Activated naive CD8-positive, alpha-beta T cell treated with anti-CD3 and anti-CD28 coated beads for 36 hours (primary cell): Measurements from ENCODE around the gene MYO16. TPM values are rescaled to one million over a fixed set of nuclear protein-coding genes. Genes with fewer than 3 reads are reported as not detected.

ENCODE experiments used
- DNase-seq: peaks from one replicate; pipeline ENCODE4 v3.0.0; 2021
- H3K27ac Mint-ChIP-seq: one replicate; pipeline ENCODE4 v1.8.0; 2022; ENCODE audit warnings: mild to moderate bottlenecking, moderate library complexity, mixed read lengths
- H3K27me3 Mint-ChIP-seq: one replicate; pipeline ENCODE4 v1.8.0; 2022; ENCODE audit warnings: mild to moderate bottlenecking, mixed read lengths
- H3K36me3 Mint-ChIP-seq: one replicate; pipeline ENCODE4 v1.8.0; 2021; ENCODE audit warnings: mild to moderate bottlenecking, mixed read lengths
- H3K4me1 Mint-ChIP-seq: one replicate; pipeline ENCODE4 v1.8.0; 2021; ENCODE audit warnings: mixed read lengths
- H3K4me3 Mint-ChIP-seq: one replicate; pipeline ENCODE4 v1.8.0; 2022; ENCODE audit warnings: mild to moderate bottlenecking, moderate library complexity, mixed read lengths
- H3K9me3 Mint-ChIP-seq: one replicate; pipeline ENCODE4 v1.8.0; 2022; ENCODE audit warnings: mixed read lengths
- total RNA-seq, 2 experiments: library from RNA; stranded (reverse); gene quantifications; one replicate each; pipeline ENCODE4 v1.2.3, GENCODE V29; 2021

The MYO16 gene
- total RNA-seq, 2 experiments from 2014 or later: not detected

GRCh38 chr13:109243311-109243951 lies 614.0 kb downstream of the MYO16 start:
- peaks cover 19% of the 10 kb centered on the region for H3K27me3 Mint-ChIP-seq
- no peaks in the 10 kb centered on the region for H3K4me1 Mint-ChIP-seq
- no peaks in the 10 kb centered on the region for H3K36me3 Mint-ChIP-seq
- DNase-seq: no peak
- peaks cover 3% of the 10 kb centered on the region for H3K9me3 Mint-ChIP-seq
- H3K4me3 Mint-ChIP-seq: no peak overlapping the region
- no peak overlapping the region for H3K27ac Mint-ChIP-seq

GRCh38 chr13:109244566-109244965 lies 615.2 kb downstream of the MYO16 start:
- H3K4me1 Mint-ChIP-seq: no peaks in the 10 kb centered on the region
- H3K9me3 Mint-ChIP-seq: peaks cover 10% of the 10 kb centered on the region
- H3K27me3 Mint-ChIP-seq: peaks cover 21% of the 10 kb centered on the region
- no peaks in the 10 kb centered on the region for H3K36me3 Mint-ChIP-seq
- H3K4me3 Mint-ChIP-seq: no peak overlapping the region
- H3K27ac Mint-ChIP-seq: no peak overlapping the region
- no peak for DNase-seq

GRCh38 chr13:109246001-109246400 lies 616.6 kb downstream of the MYO16 start:
- Mint-ChIP-seq H3K4me1 (no peaks in the 10 kb centered on the region), H3K4me3 (no peak overlapping the region), H3K27me3 (peaks cover 19% of the 10 kb centered on the region), H3K9me3 (peaks cover 10% of the 10 kb centered on the region), H3K36me3 (no peaks in the 10 kb centered on the region), H3K27ac (no peak overlapping the region)
- DNase-seq: no peak

- peaks cover 10% of the 10 kb centered on the region for H3K9me3 Mint-ChIP-seq
- peaks cover 10% of the 10 kb centered on the region for H3K27me3 Mint-ChIP-seq
- H3K27ac Mint-ChIP-seq: no peak overlapping the region
- no peak overlapping the region for H3K4me3 Mint-ChIP-seq
- H3K36me3 Mint-ChIP-seq: no peaks in the 10 kb centered on the region
- no peaks in the 10 kb centered on the region for H3K4me1 Mint-ChIP-seq
- no peak for DNase-seq
Measured at GRCh38 chr13:109249780-109250528, 620.5 kb downstream of the MYO16 start.

- H3K27ac Mint-ChIP-seq: no peak overlapping the region
- peaks cover 10% of the 10 kb centered on the region for H3K9me3 Mint-ChIP-seq
- H3K4me3 Mint-ChIP-seq: no peak overlapping the region
- H3K36me3 Mint-ChIP-seq: no peaks in the 10 kb centered on the region
- no peaks in the 10 kb centered on the region for H3K4me1 Mint-ChIP-seq
- H3K27me3 Mint-ChIP-seq: peaks cover 10% of the 10 kb centered on the region
- no peak for DNase-seq
Measured at GRCh38 chr13:109251956-109252355, 622.5 kb downstream of the MYO16 start.

- Mint-ChIP-seq H3K36me3 (no peaks in the 10 kb centered on the region), H3K4me3 (no peak overlapping the region)
Measured at GRCh38 chr13:109253316-109253715, 623.9 kb downstream of the MYO16 start.

GRCh38 chr13:109254274-109254673 lies 624.9 kb downstream of the MYO16 start:
- Mint-ChIP-seq H3K36me3 (no peaks in the 10 kb centered on the region), H3K4me1 (no peaks in the 10 kb centered on the region), H3K4me3 (no peak overlapping the region), H3K27ac (no peak overlapping the region), H3K9me3 (no peaks in the 10 kb centered on the region), H3K27me3 (peaks cover 9% of the 10 kb centered on the region)
- no peak for DNase-seq

More at GRCh38 chr13:109253316-109253715, 623.9 kb downstream of the MYO16 start:
- Mint-ChIP-seq H3K27me3 (peaks cover 15% of the 10 kb centered on the region), H3K4me1 (no peaks in the 10 kb centered on the region), H3K27ac (no peak overlapping the region), H3K9me3 (peaks cover 8% of the 10 kb centered on the region)
- no peak for DNase-seq

GRCh38 chr13:109255141-109255856 lies 625.9 kb downstream of the MYO16 start:
- H3K27me3 Mint-ChIP-seq: peaks cover 9% of the 10 kb centered on the region
- H3K36me3 Mint-ChIP-seq: no peaks in the 10 kb centered on the region
- H3K9me3 Mint-ChIP-seq: no peaks in the 10 kb centered on the region
- no peak for DNase-seq
- H3K27ac Mint-ChIP-seq: no peak overlapping the region
- no peaks in the 10 kb centered on the region for H3K4me1 Mint-ChIP-seq
- no peak overlapping the region for H3K4me3 Mint-ChIP-seq

- Mint-ChIP-seq H3K36me3 (no peaks in the 10 kb centered on the region), H3K4me3 (no peak overlapping the region), H3K27ac (no peak overlapping the region), H3K27me3 (peaks cover 6% of the 10 kb centered on the region), H3K9me3 (no peaks in the 10 kb centered on the region), H3K4me1 (no peaks in the 10 kb centered on the region)
- no peak for DNase-seq
Measured at GRCh38 chr13:109256866-109257760, 627.7 kb downstream of the MYO16 start.
